ENCODE data around the gene CREBRF.
"Not testable (repeated sequence)": the region's sequence is repeated elsewhere in the genome, so short reads cannot be mapped to it uniquely, and the experiment has no call there.

CREBRF gene

GRCh38 chr5:173015192-173015591 lies 41.0 kb upstream of the CREBRF start:
- Histone ChIP-seq H3K27ac (replicated peaks) (no peak overlapping the region), H3K4me3 (replicated peaks; ENCODE audit: insufficient read depth, low read length) (no peak overlapping the region), H3K27me3 (ENCODE audit: insufficient read depth, poor library complexity, severe bottlenecking) (no peaks in the 10 kb centered on the region)
- DNase-seq (ENCODE audit: low read depth in 1 of 2, low spot score in 1 of 2), result no peak
- no peak for TF ChIP-seq GABPA (IDR thresholded peaks at IDR 0.05; ENCODE audit: low read depth)
- no peak for TF ChIP-seq SPI1 (IDR thresholded peaks at IDR 0.05; ENCODE audit: borderline replicate concordance, low read depth)
- TF ChIP-seq, protein P1, sequence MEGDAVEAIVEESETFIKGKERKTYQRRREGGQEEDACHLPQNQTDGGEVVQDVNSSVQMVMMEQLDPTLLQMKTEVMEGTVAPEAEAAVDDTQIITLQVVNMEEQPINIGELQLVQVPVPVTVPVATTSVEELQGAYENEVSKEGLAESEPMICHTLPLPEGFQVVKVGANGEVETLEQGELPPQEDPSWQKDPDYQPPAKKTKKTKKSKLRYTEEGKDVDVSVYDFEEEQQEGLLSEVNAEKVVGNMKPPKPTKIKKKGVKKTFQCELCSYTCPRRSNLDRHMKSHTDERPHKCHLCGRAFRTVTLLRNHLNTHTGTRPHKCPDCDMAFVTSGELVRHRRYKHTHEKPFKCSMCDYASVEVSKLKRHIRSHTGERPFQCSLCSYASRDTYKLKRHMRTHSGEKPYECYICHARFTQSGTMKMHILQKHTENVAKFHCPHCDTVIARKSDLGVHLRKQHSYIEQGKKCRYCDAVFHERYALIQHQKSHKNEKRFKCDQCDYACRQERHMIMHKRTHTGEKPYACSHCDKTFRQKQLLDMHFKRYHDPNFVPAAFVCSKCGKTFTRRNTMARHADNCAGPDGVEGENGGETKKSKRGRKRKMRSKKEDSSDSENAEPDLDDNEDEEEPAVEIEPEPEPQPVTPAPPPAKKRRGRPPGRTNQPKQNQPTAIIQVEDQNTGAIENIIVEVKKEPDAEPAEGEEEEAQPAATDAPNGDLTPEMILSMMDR (IDR thresholded peaks at IDR 0.05; ENCODE audit: insufficient read depth, low read length), result no peak
- no peak for TF ChIP-seq POLR2AphosphoS5 (IDR thresholded peaks at IDR 0.05; ENCODE audit: low read depth)
- TF ChIP-seq REST (IDR thresholded peaks at IDR 0.05; ENCODE audit: insufficient replicate concordance, low read depth), result no peak

DNA sequence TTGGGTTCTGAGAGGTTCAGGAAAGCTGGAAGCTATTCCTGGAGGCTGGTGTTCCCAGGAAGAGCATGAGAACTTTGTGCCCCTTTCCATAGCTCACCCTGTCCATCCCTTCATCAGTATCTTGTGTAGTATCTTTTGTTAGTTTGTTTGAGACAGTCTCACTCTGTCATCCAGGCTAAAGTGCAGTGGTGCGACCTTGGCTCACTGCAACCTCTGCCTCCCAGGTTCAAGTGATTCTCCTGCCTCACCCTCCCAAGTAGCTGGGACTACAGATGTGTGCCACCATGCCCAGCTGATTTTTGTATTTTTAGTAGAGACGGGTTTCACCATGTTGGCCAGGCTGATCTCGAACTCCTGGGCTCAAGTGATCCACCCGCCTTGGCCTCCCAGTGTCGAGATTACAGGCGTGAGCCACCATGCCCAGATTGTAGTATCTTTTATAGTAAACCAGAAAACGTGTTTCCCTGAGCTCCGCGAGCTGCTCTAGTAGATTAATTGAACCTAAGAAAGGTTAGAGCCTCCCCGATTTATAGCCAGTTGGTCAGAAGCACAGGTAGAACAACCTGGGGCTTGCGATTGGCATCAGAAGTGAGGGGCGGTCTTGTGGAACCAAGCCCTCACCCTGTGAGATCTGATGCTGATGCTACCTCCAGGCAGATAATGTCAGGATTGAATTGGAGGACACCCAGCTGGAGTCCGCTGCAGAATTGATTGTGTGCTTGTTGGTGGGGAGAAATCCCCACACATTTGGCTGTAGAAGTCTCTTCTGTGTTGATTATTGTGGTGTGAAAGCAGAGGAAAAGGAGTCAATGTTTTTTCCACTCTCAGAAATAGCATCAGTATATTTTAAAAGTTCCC lies 40.3 kb upstream of the CREBRF start:
- Histone ChIP-seq H3K27me3 (ENCODE audit: insufficient read depth, poor library complexity, severe bottlenecking) (no peaks in the 10 kb centered on the region), H3K4me3 (replicated peaks; ENCODE audit: insufficient read depth, low read length) (no peak overlapping the region), H3K27ac (replicated peaks) (no peak overlapping the region)
- no peak for TF ChIP-seq SPI1 (IDR thresholded peaks at IDR 0.05; ENCODE audit: borderline replicate concordance, low read depth)
- TF ChIP-seq, protein P1 (IDR thresholded peaks at IDR 0.05; ENCODE audit: insufficient read depth, low read length), result no peak
- no peak for TF ChIP-seq POLR2AphosphoS5 (IDR thresholded peaks at IDR 0.05; ENCODE audit: low read depth)
- no peak for TF ChIP-seq GABPA (IDR thresholded peaks at IDR 0.05; ENCODE audit: low read depth)
- TF ChIP-seq REST (IDR thresholded peaks at IDR 0.05; ENCODE audit: insufficient replicate concordance, low read depth), result no peak
- DNase-seq (ENCODE audit: low read depth in 1 of 2, low spot score in 1 of 2), result no peak

DNA sequence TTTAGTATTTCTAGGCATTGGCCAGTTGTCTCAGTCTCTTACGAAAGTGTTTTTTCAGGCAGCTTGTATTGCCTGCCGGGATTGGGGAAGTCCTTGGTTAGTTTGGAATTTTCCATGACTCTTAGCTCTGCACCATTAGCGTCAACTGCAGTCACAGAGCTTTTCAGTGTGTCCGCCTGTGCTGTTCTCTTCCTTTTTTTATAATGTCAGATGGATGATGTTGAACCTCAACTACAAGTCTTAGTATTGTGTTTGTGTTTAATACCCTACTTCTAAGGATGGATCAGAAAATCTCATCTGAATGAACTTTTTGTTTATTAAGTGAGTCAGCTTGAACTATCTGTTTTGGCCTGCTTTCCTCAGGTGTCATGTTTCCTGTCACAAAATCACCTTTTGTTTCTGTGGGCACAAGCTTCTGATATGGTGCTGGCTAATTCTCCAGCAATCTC lies 39.5 kb upstream of the CREBRF start:
- no peak overlapping the region for H3K4me3 ChIP-seq (replicated peaks; ENCODE audit: insufficient read depth, low read length)
- no peaks in the 10 kb centered on the region for H3K27me3 ChIP-seq (ENCODE audit: insufficient read depth, poor library complexity, severe bottlenecking)
- DNase-seq (ENCODE audit: low read depth in 1 of 2, low spot score in 1 of 2), result no peak
- TF ChIP-seq GABPA (IDR thresholded peaks at IDR 0.05; ENCODE audit: low read depth) (no peak), SPI1 (IDR thresholded peaks at IDR 0.05; ENCODE audit: borderline replicate concordance, low read depth) (peak; percentile 56; the same call in 1 of the 2 replicates)
- H3K27ac ChIP-seq (replicated peaks), result no peak overlapping the region

DNA sequence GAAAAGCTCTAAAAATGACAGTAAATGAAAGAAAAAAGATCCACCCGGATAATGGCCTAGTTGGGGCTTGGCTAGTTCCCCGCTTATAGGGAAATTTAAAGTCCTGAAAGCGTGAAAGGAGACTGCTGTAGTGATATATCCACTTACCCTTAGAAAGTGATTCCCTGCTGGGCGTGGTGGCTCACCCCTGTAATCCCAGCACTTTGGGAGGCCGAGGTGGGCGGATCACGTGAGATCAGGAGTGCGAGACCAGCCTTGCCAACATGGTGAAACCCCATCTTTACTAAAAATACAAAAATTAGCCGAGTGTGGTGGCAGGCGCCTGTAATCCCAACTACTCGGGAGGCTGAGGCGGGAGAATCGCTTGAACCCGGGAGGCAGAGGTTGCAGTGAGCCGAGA lies 39.1 kb upstream of the CREBRF start:
- H3K27me3 ChIP-seq (ENCODE audit: insufficient read depth, poor library complexity, severe bottlenecking); H3K27ac ChIP-seq (replicated peaks); DNase-seq (ENCODE audit: low read depth in 1 of 2, low spot score in 1 of 2); H3K4me3 ChIP-seq (replicated peaks; ENCODE audit: insufficient read depth, low read length): not testable (repeated sequence)

All from HL-60 (cell line).